Fibroblast of peridontal ligament (primary cell): ENCODE measurements around the gene ARHGEF38.

Experiments
- DNase-seq: peaks from one replicate; pipeline ENCODE4 v3.0.0-alpha.2; 2010; ENCODE audit errors: extremely low read depth

Gene ARHGEF38

GRCh38 chr4:105558277-105558676, 5.9 kb downstream of the ARHGEF38 start:
- DNase-seq, result no peak

- no peak for DNase-seq
Measured at GRCh38 chr4:105560421-105560848, 8.0 kb downstream of the ARHGEF38 start.

GRCh38 chr4:105563352-105563751, 10.9 kb downstream of the ARHGEF38 start:
- DNase-seq, result no peak

- DNase-seq, result no peak
Measured at GRCh38 chr4:105568584-105568983, 16.2 kb downstream of the ARHGEF38 start.

DNA sequence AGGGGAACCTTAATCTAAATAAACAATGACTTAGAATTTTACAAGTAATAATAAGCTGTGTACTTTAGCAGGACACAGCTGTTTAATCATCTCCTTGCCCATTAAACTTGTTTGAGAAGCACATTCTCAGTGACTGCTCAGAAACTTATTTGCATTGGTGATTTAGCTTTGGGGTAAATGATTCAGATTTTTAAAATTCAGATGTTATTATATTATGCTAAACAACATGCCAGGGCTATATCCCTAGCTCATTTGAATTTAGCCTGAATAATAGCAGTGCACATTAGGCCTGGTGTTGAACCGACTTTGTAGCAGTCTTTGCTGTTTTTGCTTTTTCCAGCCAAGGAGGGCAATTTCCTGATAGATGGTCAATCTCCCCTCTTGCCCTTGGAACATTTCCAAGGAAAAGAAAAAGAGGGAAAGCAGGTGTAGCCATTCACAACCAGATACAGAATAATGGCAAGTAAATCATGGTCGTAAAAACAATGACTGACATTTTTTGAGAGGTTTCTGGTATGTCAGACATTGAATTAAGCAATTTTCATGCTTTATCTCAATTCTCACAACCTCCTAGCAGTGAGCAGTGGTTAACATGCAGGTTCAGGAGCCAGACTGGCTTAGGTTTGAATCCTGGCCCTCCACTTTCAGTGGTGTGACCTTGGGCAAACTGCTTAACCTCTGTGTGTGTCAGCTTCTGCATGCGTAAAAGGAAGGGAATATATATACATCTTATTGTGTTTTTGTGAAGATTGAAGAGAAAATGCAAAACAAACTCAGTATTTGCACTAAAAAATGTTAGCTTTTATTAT, 16.8 kb downstream of the ARHGEF38 start:
- DNase-seq, result no peak

GRCh38 chr4:105569866-105570236, 17.4 kb downstream of the ARHGEF38 start:
- DNase-seq, result no peak

DNA sequence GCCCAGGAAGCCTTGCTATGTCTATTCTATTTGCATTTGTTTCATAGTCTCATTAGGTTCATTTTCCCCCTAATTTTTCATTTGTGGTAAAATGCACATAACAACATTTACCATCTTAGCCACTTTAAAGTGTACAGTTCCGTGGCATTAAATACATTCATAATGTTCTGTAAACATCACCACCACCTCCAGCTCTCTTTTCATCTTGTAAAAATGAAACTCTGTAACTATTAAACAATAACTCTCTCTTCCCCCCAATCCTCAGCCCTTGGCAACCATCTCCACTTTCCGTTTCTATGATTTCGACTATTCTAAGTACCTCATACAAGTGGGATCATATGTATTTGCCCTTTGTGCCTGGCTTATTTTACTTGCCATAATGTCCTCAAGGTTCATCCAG, 19.9 kb downstream of the ARHGEF38 start:
- DNase-seq, result no peak

GRCh38 chr4:105586638-105587328, 34.4 kb downstream of the ARHGEF38 start:
- DNase-seq, result no peak

DNA sequence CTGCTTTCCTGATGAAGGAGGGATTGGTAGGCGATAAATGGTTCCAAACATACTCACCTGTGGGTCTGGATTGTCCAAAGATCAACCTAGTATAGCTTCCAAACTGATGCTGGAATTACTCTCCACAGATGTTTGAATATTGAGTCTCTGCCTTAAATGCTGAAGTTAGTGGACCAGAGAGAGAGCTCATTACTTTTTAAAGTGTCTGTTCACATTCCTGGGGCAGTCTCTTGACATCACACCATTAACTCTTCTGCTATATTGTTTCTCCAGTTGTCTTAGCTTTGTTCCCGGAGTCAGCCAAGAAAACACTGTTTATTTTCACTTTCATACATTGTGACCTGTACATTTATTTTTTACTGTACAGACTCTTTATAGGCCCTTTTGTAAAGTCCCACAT, 35.4 kb downstream of the ARHGEF38 start:
- DNase-seq, result no peak

DNA sequence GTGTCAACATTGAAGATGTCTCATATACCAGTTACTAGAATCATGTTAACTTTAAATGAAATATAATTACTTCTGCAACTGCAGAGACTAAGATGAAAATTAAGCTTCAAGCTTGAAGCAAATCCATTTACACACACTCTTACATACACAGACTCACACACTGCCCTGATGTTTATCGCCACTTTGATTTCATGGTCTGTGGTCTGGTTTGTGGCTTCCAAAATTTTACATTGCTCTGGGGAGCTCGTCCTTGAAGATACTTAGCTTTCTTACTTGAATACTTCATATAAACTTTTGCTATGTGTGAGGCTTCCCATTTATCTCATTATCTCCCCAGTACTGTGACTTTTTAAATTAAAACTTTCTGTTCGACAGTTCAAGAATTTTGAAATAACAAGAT, 35.8 kb downstream of the ARHGEF38 start:
- no peak for DNase-seq

DNA sequence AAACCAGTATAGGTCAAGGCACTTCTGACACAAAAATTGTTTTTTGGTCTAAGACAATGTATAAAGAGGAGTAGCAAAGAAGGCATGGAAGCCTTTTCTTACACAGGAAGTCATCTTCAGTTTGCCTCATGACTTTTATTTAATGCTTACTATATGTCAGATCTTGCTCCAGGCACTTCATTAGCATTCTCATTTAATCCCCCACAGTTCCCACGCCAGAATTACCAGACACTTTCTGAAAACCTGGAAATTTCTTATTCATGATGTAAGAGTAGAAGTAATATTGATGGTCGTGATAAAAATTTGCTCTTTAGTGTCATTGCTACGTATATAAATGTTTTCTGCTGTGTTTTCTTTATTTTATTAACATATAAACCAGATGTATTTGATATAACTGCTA, 39.2 kb downstream of the ARHGEF38 start:
- no peak for DNase-seq

DNA sequence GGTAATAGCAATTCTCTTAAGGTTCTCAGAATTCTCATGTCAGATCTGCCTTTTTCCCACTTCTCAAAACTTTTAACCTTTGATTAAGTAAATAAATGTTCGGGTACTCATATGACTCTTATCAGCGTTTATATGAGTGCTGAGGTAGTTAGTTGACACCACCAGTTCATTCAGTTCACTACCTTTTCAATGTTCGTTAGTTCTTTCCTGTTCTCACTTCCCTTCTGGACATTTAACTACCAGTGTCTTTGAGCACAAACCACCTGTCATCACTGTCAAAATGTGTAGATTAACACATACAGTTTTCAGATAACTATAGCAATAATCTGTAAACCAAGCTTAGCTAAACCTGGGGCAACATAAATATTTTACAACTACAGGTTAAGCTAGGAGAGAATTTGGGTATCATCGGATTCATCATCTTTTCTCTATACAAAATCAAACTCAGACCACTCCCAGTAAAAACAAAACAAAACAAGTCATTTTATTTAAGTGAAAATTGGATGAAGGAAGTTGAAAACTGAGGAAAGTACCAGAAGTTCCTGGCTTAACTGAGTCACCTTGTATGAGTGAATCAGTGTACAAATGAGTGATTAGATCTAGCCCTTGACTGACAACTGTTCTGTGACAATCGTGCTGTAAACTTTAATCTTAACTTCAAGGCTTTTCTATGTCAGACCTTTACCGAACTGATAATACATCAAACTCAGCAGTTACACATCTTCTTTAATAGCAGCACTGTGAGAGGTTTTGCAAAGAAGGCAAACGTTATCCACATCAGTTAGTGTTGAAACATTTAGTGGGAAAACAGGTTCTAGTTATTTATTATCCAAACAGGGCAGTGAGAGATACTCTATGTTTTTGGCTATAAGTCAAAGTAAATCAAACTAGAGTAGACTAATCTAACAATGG, 41.9 kb downstream of the ARHGEF38 start:
- no peak for DNase-seq

- DNase-seq, result no peak
Measured at GRCh38 chr4:105596684-105597083, 44.3 kb downstream of the ARHGEF38 start.

DNA sequence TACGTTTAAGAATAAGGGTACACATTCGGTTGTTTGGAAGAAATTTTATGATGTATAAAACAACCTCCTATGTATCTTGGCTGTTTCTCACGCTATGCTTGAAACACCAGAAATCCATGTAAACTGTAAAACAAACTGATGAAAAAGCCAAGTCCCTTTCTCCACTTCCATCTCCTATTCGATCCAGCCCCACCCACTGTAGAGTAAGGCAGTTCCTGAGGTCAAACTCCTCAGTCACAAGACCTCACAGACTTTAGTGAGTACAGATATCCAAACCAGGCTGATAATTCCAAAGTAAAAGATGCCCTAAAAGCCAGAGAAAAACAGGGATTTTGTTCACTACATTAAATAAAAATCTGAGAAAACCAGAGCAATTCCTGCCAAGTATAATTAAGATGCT, 45.6 kb downstream of the ARHGEF38 start:
- DNase-seq, result no peak

DNA sequence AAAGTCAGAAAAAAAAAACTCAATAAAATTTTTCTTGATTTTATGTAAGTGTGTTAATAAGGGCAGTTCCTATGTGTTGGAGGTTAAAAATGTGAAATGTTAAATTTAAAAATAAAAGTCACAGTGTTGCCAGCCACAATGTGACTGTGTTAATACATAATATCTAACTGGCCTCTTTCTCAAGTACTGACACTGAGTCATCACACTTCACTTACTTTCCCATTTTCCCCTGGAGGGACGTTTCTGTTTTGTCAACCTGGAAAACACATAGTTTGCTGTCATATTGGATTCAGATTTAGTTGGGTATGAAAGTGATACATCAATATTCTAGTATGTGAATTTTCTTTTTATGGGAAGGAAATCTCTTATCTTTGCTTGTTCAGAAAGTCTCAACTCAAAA, 46.4 kb downstream of the ARHGEF38 start:
- DNase-seq, result no peak

GRCh38 chr4:105599482-105599881, 47.1 kb downstream of the ARHGEF38 start:
- DNase-seq, result no peak

DNA sequence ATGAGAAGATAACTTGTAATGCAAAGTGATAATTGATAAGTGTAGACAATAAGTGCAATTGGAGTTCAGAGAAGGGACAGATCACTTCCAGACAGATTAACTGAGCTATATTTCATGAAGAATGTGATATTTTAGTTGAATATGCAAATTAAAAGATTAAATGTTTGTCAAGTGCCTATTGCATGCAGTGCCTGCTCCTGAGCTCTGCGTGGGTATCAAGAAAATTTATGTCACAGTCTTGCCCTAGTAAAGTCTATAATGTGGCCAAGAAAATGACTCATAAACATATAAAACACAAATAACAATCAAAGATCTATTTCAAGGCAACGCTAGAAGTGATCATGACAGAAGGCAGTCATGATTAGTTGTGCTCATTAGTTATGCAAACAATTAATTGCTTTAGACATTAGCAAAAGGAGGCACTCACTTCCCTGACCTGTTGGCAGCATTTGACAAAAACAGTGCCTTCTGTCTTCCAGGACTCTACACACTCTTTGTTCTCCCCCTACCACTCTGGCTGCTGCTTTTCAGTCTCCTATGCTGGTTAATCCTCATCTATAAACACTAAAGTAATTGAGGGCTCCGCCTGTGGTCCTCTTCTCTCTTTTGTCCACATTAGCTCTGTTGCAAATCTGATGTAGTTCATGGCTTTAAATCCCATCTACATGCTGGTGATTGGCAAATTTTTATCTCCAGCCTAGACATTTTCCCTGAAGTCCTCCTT, 47.7 kb downstream of the ARHGEF38 start:
- no peak for DNase-seq

DNA sequence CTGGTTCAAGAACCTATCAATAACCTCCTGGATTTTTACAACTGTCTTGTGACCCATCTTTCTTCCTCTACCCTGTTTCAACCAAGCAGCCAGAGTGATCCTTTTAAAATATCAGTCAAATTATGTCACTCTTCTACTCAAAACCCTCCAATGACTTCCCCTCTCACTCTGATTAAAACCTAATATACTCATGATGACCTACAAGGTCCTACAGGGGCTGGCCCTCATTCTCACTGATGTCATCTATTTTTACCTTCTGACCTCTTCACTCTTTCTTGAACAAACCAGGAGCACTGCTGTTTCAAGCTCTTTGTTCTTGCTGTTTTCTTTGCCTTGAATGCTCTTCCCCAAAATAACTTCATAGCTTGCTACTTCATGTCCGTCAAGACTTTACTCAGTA, 48.5 kb downstream of the ARHGEF38 start:
- DNase-seq, result no peak

- DNase-seq, result no peak
Measured at GRCh38 chr4:105601406-105601805, 49.0 kb downstream of the ARHGEF38 start.

GRCh38 chr4:105603158-105603557, 50.7 kb downstream of the ARHGEF38 start:
- no peak for DNase-seq

GRCh38 chr4:105605493-105605892, 53.1 kb downstream of the ARHGEF38 start:
- peak; percentile 16 for DNase-seq

GRCh38 chr4:105607876-105608275, 55.5 kb downstream of the ARHGEF38 start:
- DNase-seq, result no peak
